T-helper 17 cell (primary cell): Measurements from ENCODE around the gene HIRIP3. TPM values are rescaled to one million over a fixed set of nuclear protein-coding genes. Genes with fewer than 3 reads are reported as not detected.
A peak's percentile ranks its signal among the peaks of the same experiment; 100 is the strongest.

Source experiments
- ATAC-seq: fragments of 150-1000 bp; cut with Tn5 transposase; 2 replicates; pipeline ENCODE4 v1.10.0; 2021; ENCODE audit warnings: mild to moderate bottlenecking, moderate library complexity
- DNase-seq, 3 donors: peaks; one replicate each; pipeline versions ENCODE4 v3.0.0 to v3.0.0-alpha.2; 2020 to 2021
- H3K9me3 ChIP-seq: one replicate; pipeline ENCODE4 v1.7.0; 2013; ENCODE audit warnings: low read length, mild to moderate bottlenecking; ENCODE audit not compliant: control insufficient read depth, poor library complexity, severe bottlenecking
- H3K27ac Mint-ChIP-seq: one replicate; pipeline ENCODE4 v1.8.0; 2022; ENCODE audit warnings: mild to moderate bottlenecking, moderate library complexity, mixed read lengths
- H3K27me3 Mint-ChIP-seq: one replicate; pipeline ENCODE4 v1.8.0; 2022; ENCODE audit warnings: mixed read lengths
- H3K36me3 Mint-ChIP-seq: one replicate; pipeline ENCODE4 v1.8.0; 2022; ENCODE audit warnings: low read depth, mixed read lengths
- H3K4me1 Mint-ChIP-seq: one replicate; pipeline ENCODE4 v1.8.0; 2022; ENCODE audit warnings: mild to moderate bottlenecking, mixed read lengths
- H3K4me3 Mint-ChIP-seq: one replicate; pipeline ENCODE4 v1.8.0; 2022; ENCODE audit warnings: mild to moderate bottlenecking, moderate library complexity, mixed read lengths
- total RNA-seq, 4 donors: library from RNA in 2 of 4; stranded (reverse) in 2 of 4; gene quantifications; one replicate each; pipeline ENCODE4 v1.2.3 and lab custom pipeline; 2022 to 2026

Gene HIRIP3
- total RNA-seq, 2 donors from 2014 or later = 11.3 to 11.5 TPM

GRCh38 chr16:30009990-30010843, 14.8 kb upstream of the HIRIP3 start:
- no peak overlapping the region for H3K27ac Mint-ChIP-seq
- peak overlapping the region; percentile 92 for H3K4me3 Mint-ChIP-seq
- peaks cover 21% of the 10 kb centered on the region for H3K27me3 Mint-ChIP-seq
- DNase-seq = no peak
- peaks cover 11% of the 10 kb centered on the region for H3K4me1 Mint-ChIP-seq
- no peaks in the 10 kb centered on the region for H3K9me3 ChIP-seq
- peak; percentile 14 for ATAC-seq
- peaks cover 4% of the 10 kb centered on the region for H3K36me3 Mint-ChIP-seq

- Mint-ChIP-seq H3K27me3 (peaks cover 21% of the 10 kb centered on the region), H3K4me1 (peaks cover 11% of the 10 kb centered on the region), H3K4me3 (peak overlapping the region; percentile 63), H3K27ac (no peak overlapping the region), H3K36me3 (peaks cover 4% of the 10 kb centered on the region)
- H3K9me3 ChIP-seq = no peaks in the 10 kb centered on the region
- ATAC-seq = no peak
- no peak for DNase-seq
Observed at GRCh38 chr16:30009085-30009862, 13.9 kb upstream of the HIRIP3 start.

DNA sequence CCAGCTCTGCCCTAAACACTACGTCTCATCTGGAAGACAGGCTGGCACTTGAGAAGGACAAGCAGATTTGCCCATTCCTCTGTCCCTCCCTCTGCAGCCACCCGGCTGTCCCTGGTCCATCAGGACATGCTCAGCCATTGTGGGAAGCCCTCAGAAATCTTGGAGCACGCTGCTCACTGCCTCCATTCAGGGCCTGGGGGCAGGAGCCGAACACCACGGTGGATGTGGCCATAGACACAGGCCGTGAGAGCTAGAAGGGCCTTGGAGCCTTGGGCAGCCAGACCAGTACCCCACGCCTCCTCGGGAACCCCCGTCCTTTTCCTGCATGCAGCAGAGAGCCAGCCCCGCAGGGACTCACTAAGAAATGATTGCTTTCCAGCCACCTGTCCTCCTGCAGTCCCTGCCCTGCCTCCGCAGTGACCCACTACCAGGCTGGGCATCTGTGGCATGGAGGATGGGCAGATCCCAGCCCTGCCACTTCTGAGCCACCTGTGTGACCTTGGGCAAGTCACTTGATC, 12.0 kb upstream of the HIRIP3 start:
- peaks cover 21% of the 10 kb centered on the region for H3K27me3 Mint-ChIP-seq
- H3K4me1 Mint-ChIP-seq = peaks cover 15% of the 10 kb centered on the region
- no peak for DNase-seq
- no peak for ATAC-seq
- H3K27ac Mint-ChIP-seq = no peak overlapping the region
- H3K4me3 Mint-ChIP-seq = no peak overlapping the region
- H3K9me3 ChIP-seq = no peaks in the 10 kb centered on the region
- peaks cover 4% of the 10 kb centered on the region for H3K36me3 Mint-ChIP-seq

GRCh38 chr16:30006659-30007377, 11.4 kb upstream of the HIRIP3 start:
- DNase-seq (no peak), ATAC-seq (no peak)
- H3K4me1 Mint-ChIP-seq = peaks cover 16% of the 10 kb centered on the region
- no peaks in the 10 kb centered on the region for H3K9me3 ChIP-seq
- H3K27ac Mint-ChIP-seq = no peak overlapping the region
- H3K36me3 Mint-ChIP-seq = peaks cover 6% of the 10 kb centered on the region
- no peak overlapping the region for H3K4me3 Mint-ChIP-seq
- H3K27me3 Mint-ChIP-seq = peaks cover 16% of the 10 kb centered on the region

DNA sequence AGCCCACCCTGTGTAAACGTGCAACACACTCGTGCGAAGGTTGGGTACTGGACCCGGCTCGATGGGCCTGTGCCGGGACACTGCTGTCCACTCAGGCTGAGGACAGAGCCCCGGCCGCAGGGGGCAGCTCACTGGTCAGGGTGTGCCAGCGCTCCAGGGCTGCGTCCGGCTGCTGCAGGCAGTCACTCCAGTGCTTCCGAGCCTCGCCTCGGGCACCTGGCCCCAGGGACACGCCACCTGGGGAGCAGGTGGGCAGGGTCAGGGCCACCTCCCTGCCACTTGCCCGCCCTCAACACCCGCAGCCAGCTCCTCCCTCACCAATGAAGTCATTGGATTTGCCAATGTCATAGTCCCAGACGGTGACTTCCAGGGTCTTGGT, 10.7 kb upstream of the HIRIP3 start:
- H3K27me3 Mint-ChIP-seq = peaks cover 14% of the 10 kb centered on the region
- no peaks in the 10 kb centered on the region for H3K9me3 ChIP-seq
- peaks cover 7% of the 10 kb centered on the region for H3K36me3 Mint-ChIP-seq
- DNase-seq (no peak), ATAC-seq (no peak)
- no peak overlapping the region for H3K27ac Mint-ChIP-seq
- H3K4me1 Mint-ChIP-seq = peaks cover 17% of the 10 kb centered on the region
- no peak overlapping the region for H3K4me3 Mint-ChIP-seq

DNA sequence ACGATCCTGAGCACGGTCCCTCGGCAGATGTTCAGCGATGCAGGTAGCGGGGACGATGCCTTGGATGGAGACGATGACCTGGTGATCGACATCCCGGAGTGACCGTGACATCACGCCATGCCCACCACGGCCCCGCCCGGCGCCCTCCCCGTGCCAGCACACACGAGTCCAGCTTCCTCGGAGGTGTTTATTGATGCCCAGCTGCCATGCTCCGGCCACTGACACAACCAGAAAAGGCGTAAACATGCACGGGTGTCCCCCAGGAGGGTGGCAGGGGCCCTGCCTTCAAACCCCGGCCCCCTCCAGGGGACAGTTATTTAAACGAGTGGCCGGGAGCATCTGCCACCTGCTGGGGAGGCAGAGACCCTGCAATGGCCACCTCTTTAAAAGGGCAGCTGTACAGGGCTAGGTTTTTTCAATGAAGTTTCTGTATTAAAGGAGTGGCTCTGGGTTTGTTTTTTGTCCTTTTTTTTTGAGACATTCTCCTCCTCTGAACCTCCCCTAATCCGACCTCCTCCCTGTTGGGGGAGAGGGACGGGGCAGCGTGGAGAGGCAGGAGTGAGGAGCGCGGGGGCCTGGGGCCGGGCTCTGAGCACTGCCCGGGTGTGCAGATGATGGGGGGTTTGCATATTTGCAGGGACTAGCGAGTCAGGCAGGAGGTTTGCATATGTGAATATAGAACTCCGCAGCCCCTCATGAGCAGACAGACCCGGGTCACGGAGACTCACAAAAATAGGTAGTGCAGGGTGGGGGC, 10.1 kb upstream of the HIRIP3 start:
- ATAC-seq (peak; percentile 73), DNase-seq (peak in 2 of 3 donors; percentile 23 to 35)
- Mint-ChIP-seq H3K27ac (no peak overlapping the region), H3K4me3 (no peak overlapping the region), H3K4me1 (peaks cover 16% of the 10 kb centered on the region), H3K36me3 (peaks cover 7% of the 10 kb centered on the region), H3K27me3 (peaks cover 14% of the 10 kb centered on the region)
- H3K9me3 ChIP-seq = no peaks in the 10 kb centered on the region

DNA sequence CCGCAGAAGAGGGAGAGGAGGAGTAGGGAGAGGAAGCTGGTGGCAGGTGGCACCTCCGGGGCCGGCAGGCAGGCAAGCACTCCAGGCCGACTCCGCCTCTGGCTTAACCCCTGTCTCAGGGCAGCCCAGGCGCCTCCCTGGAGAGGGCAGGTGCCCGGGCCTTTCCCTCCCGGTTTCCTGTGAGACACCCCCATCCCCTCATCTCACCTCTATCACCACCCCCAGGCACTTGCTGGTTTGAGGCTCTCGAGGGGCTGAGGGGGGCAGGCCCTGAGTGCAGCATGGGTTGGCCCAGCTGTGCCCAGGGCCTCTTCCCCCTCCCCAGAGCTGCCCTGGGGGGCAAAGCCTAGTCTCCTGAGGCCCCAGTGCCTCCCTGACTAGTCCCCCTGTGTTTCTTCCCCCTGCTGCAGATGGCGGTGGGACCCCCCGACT, 9.4 kb upstream of the HIRIP3 start:
- Mint-ChIP-seq H3K27ac (no peak overlapping the region), H3K4me1 (peaks cover 11% of the 10 kb centered on the region), H3K4me3 (no peak overlapping the region), H3K27me3 (peaks cover 14% of the 10 kb centered on the region), H3K36me3 (peaks cover 7% of the 10 kb centered on the region)
- no peaks in the 10 kb centered on the region for H3K9me3 ChIP-seq
- no peak for DNase-seq
- ATAC-seq = peak; percentile 10

DNA sequence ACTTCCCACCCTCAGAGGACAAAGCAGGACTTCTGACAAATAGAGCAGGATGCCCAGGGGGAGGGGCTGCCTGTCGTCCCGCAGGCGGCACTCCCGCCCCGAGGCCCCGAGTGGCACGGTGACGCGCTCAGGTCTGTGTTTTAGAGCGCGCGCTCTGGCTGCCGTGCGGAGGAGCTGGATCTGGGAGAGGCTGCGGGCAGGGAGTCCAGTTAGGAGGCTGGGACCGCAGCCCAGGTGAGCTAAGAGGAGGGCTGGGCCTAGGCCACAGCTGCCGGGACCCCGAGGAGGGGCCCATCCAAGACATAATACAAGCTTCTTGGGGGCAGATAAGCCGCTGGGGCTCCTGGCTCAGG, 9.0 kb upstream of the HIRIP3 start:
- peaks cover 15% of the 10 kb centered on the region for H3K4me1 Mint-ChIP-seq

DNA sequence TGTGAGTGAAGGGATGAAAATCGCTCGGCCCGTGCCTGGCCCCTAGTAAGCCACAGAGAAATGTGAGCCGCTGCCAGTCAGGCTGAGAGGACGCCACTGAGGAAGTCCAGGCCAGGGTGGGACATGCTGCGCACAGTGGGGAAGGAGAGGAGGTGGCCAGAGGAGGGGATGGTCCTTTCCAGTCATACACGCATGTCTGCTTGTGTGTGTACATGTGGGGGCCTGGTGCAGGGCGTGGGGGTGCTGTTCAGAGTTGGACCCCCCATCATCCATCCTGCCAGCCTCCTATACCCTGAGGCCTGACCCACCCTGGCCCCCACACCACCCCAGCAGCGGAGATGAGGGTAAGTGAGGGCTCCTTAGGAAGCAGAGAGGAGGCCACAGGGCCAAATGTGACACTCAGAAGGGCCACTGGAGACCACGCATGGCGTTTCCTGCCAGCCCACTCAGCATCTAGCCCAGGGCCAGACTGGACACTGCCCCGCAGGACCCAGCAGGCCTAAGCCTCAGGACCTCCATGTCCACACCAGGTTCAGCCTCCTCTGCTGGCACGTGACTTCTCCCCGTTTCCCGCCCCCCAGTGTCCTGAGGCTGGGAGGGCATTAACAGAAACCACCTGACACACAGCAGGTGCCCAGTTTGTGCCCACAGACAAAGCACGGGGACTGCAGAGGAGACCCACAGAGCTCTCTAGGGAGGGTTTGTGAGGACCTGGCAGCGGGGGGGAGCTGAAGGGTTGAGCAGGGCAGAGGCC, 8.4 kb upstream of the HIRIP3 start:
- Mint-ChIP-seq H3K27me3 (peaks cover 9% of the 10 kb centered on the region), H3K27ac (no peak overlapping the region), H3K36me3 (peaks cover 7% of the 10 kb centered on the region), H3K4me1 (peaks cover 15% of the 10 kb centered on the region), H3K4me3 (peak overlapping the region; percentile 41)
- H3K9me3 ChIP-seq = no peaks in the 10 kb centered on the region
- DNase-seq (no peak), ATAC-seq (no peak)

More for the DNA sequence above, 9.0 kb upstream of the HIRIP3 start:
- H3K4me3 Mint-ChIP-seq = peak overlapping the region; percentile 41
- no peak overlapping the region for H3K27ac Mint-ChIP-seq
- peaks cover 14% of the 10 kb centered on the region for H3K27me3 Mint-ChIP-seq
- no peak for DNase-seq
- peaks cover 7% of the 10 kb centered on the region for H3K36me3 Mint-ChIP-seq
- no peaks in the 10 kb centered on the region for H3K9me3 ChIP-seq
- ATAC-seq = peak; percentile 18

- Mint-ChIP-seq H3K27ac (no peak overlapping the region), H3K27me3 (no peaks in the 10 kb centered on the region), H3K4me3 (no peak overlapping the region), H3K4me1 (peaks cover 15% of the 10 kb centered on the region), H3K36me3 (peaks cover 5% of the 10 kb centered on the region)
- no peaks in the 10 kb centered on the region for H3K9me3 ChIP-seq
- ATAC-seq = no peak
- DNase-seq = no peak
Observed at GRCh38 chr16:30002614-30003346, 7.4 kb upstream of the HIRIP3 start.

DNA sequence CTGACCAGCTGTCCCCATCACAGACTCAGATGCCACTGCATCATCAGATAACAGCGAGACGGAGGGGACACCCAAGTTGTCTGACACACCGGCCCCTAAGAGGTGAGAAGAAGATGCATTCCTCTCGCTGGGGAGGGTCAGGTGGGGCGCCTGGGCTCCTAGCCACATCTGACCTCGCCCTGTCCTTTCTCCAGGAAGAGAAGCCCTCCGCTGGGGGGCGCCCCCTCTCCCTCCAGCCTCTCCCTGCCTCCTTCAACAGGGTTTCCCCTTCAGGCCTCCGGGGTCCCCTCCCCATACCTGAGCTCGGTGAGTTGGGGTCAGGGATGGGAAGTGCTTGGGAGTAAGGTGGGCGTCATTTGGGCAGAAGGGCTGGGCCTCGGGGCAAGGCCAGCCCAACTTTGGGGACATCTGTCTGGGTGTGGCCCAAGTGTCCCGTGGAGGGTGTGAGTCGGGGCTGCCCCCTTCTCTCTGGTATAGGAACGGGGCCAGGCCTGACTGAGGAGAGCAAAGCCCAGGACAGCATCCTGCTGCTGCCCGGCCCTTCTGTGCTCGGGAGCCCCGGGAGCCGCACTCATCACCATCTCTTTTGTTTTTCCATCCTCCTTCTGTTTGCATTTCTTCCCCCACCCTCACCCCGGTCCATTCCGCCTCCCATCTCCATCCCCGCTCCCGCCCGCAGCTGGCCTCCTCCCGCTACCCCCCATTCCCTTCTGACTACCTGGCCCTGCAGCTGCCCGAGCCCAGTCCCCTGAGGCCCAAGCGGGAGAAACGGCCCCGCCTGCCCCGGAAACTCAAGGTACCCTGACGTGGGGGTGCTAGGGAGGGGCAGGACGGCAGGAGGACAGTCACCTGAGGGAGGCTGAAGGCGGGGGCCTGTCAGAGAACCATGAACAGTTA, 5.6 kb upstream of the HIRIP3 start:
- no peak overlapping the region for H3K27ac Mint-ChIP-seq
- no peaks in the 10 kb centered on the region for H3K9me3 ChIP-seq
- ATAC-seq (no peak), DNase-seq (no peak)
- H3K27me3 Mint-ChIP-seq = no peaks in the 10 kb centered on the region
- peaks cover 5% of the 10 kb centered on the region for H3K36me3 Mint-ChIP-seq
- H3K4me3 Mint-ChIP-seq = no peak overlapping the region
- H3K4me1 Mint-ChIP-seq = peaks cover 23% of the 10 kb centered on the region
